GM19025 (cell line): ENCODE results near the gene SYF2.

Experiments used
- ATAC-seq: cut with Tn5 transposase; IDR thresholded peaks from one replicate; pipeline ENCODE4 v1.9.1; 2021; ENCODE audit warnings: mild to moderate bottlenecking, low read depth, moderate library complexity; ENCODE audit not compliant: unreplicated experiment

SYF2 gene

DNA sequence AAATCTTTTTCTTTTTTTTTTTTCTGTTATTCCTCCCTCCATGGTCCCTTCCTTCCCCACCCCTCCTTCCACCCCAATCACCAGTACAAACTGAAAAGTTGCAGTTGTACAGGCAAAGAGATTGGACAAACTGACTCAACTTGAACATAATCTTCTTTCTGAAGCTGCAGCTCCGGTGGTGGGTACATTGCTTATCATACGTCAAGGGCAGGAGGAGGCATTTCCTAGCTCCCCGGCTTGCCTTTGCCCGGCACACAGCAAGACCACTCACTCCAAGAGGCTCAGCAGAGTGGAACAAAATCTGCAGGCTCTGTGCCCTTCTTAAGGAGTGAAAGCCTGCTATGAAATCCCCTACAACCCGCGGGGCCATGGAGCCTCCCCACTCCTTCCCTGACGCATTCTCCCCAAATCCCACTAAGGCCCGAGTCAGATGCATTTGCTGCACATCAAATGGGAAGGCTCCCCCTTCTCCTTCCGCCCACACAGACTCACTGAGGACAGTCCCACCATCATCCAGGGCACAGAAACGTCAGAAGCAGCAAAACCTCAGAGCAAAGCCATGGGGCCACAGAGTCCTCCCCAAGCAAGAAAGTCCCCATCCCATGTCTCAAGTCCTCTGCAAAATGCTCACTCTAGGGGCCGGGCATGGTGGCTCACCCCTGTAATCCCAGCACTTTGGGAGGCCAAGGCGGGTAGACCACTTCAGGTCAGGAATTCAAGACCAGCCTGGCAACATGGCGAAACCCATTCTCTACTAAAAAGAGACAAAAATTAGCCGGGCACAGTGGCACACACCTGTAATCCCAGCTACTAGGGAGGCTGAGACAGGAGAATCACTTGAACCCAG is 45.9 kb downstream of the SYF2 start:
- ATAC-seq, result no peak

DNA sequence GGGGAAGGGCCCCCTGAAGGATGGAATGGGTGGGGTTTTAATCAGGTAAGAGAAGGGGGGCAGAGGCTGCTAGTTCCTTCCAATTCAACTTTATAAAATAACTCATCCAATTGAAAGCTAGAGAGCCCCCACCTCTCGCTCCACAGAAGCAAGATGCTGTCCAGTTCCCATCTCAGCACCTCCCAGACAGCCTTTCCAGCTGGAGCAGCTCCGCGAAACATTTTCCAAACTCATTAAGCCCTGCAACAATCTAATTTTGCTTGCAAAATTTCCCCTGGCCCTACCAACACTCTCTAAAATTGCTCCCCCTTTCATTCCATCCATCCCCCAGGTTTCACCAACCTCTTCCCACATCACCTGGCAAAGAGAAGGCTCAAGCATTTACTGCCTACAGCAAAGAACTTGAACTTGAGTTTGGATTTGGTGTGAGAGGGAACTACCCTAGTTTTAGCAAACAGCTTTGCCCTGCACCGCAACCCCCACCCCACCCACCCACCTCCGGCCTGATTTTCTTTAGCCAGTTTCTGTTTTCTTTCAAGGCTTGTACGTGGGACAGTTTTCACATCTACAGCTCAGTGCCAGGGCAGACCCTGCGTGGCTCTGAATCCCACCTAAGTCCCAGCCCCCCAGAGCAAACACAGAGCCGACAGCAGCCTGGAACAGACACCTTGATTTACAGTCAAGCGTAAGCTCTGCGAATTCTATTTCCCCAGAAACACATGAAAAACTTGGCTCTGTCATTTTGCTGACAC is 46.7 kb downstream of the SYF2 start:
- ATAC-seq, result no peak

DNA sequence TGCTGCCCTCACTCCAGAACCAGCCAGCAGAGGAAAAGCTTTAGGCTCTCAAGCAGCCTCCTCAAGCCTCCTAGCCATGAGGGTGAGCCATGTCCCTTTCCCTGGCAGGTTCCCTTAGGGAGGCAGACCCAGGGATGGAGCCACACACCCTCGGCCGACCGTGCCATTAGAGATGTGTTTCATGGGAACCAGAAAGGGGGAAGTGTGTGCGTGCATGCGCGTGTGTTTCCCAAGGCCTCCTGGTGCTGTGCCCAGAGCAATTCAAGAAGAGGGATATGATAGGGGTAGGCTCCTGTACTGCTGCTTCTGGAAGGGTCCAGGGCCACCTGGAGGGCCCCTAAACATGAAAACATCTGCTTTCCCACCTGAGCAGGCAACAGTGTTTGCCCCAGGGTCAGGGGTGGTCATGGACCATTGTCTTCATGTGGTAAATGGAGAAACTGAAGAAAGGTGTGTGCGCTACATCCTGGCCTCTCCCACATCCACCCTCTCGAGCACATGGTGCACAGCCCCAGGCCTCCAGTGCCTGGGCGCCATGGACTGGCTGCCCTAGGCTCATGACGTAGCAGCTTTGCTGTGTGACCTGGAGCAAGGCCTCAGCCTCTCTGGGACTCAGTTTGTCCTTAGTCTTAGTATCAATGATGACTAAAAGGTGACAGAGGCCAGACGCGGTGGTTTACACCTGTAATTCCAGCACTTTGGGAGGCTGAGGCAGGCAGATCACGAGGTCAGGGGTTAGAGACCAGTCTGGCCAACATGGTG is 48.1 kb downstream of the SYF2 start:
- no peak for ATAC-seq

DNA sequence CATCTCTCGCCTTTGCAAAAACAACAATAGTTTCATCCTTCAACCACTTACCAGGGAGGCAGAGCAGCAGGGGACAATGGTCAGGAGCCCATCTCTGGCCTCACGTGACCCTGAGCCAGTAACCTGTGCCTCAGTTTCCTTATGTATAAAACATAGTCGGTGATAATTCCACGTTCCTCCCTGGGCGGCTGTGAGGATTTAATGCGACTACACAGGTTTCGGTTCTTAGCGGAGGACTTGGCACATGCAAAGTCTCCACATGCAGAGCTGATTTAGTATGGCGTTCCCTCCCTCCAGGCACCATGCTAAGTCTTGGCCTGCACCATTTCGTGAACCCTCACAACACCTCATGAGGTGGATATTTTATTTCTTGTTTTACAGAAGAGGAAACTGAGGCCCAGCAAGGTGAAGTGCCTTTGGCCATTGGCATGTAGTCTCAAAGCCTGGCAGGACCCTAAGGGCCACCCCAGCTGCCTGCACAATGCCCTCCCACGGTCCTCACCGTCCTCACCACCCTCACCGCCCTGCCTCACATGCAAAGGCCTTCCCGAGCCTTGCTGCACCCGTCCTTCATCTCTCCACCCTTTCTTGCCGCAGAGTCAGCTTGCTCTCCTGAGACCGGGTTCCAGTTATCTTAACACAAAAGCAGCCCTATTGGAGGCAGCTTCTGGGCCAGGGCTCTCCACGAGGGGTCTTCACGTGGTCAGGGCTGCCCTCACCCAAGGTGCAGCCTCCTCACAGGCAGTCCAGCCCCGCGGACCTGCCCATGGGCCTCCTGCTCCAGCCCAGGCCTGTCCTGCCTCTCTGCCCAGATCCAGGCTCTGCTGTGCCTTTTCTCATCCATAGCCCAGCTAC is 48.9 kb downstream of the SYF2 start:
- ATAC-seq, result no peak

DNA sequence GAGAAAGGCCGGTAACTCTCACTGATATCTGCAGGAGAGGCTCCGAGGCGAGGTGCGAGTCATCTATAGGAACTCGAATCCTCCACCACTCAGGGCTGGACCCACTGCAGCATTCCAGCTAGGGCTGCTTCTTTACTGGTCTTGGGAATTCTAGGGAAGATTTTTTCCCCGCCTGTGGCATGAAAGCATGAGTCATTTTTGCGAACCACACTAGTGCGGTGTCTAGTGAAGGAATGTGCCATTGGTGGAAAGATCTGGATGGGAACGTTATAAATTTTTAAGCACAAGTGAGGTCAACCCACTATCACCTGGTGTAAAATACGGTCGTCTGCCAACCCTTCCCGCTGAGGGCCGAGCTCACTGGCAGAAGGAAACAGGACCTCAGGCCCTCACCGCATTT is 49.7 kb downstream of the SYF2 start:
- no peak for ATAC-seq

DNA sequence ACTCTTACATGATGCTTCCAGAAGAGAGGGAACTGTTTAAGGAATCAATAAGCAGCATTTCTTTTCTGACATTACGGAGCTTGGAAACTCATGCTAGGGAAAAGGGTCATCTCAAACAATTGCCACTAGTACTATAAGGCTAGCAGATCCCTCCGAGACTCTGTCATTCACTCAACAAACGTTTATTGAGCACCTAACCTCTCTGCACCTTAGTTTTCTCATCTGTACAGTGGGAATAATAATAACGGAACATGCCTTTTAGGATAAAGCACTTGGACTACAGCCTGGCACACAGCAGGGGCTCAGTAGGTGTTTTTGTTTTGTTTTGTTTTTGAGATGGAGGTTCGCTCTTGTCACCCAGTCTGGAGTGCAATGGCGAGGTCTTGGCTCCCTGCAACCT is 51.3 kb downstream of the SYF2 start:
- no peak for ATAC-seq

DNA sequence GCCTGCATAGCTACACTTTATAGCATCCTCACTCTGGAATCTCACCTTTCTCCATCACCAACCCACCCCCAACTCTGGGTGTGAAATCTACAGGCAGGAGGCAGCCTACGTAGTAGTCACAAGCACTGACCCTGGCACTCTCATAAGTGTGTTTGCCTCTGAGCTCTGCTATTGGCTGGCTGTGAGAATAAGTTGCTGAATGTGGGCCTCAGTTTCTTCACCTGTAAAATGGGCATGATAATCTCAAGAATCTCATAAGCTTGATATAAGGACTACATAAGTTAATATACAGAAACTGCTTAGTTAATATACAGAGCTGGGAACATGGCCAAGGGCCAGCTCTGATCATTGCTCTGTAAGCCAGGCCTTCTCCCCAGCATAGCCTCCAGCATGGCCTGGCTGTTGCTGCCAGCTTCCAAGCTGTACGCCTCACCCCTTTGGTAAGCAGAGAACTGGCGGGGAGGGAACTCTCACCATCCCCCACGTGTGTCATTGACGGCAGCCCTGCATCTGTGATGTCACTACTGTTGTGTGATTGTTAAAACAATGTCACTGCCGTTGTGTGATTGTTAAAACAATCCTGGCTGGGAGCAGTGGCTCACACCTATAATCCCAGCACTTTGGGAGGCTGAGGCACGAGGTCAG is 53.3 kb downstream of the SYF2 start:
- ATAC-seq, result no peak

DNA sequence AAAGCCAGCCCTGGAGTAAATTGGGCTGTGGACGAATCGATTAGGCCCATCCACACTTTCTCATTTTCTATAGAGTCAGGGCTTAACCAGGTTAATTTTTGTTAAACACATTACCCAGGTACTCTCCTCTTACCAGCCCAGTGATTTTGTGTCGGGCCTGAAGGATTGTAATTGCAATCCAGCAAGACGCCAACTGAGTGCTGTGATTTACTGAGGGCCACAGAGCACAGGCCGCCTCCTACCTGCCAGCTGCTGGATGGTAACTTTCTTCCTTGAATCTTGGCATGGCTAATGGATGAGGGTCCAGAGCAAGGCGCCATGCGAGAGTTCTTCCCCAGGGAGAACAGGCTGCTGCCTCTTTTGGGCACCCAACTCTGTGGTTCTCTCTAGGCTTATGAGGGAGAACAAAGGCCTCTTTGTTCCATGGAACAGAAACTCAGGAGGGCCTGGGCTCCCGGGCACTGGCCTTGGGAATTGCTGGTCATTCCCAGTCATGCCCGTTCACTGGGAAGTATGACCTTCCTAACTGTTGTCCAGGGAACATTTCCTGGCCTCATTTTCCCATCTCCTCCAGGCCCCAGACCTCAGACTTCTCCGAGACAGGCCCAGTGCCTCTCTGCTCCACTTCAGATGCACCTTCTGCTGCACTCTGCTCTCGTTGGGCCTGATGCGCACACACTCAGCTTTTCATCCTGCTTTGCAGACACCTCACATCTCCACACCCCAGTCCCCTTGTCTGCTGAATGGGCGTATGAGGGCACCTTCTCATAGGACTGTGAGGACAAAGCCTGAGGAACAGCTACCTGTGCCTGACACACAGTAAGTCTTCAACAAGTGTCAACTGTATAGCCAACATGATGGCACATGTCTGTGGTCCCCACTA is 57.3 kb downstream of the SYF2 start:
- ATAC-seq, result no peak

DNA sequence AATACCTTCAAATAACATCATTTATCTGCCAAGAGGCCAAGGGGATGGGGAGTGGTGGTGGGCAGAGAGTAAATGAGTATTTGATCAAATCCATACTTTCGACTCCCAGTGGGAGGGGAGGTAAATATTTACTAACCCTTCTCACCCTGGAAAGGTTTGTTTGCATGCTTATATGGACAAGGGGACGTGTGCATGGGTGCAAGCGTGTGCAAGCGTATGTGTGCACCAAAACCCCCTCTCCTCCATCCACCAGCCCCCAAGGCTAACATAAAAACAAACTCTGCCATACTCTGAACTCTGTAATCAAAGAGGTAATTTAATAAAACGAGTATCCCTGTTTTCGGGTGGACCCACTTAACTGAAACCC is 58.0 kb downstream of the SYF2 start:
- ATAC-seq, result no peak

DNA sequence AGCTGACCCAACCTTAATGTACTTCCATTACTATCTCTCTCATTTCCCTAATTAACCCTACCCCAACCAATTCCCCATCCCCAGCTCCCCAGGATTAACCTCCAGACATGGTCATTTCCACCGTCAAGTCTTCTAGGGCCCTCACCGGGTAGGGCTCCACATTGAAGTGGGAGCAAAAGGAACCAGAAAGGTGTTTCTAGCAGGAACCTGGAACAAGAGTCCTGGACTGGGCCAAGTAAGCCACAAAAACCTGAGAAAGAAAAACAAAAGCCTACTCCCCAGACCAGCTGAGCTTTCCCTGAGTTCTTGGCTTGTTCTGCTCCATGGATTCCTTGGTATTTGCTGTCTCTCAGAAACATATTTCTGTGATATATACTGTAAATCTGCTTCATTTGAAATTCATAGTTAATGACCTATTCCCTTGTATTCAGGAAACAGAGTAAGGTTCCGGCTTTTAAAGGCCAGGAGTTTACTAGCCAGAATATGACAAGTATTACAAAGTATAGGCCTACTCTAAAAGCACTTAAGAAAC is 58.4 kb downstream of the SYF2 start:
- no peak for ATAC-seq
